HepG2 (cell line): Measurements from ENCODE around the gene SPATC1L. TPM values are rescaled to one million over a fixed set of nuclear protein-coding genes. Genes with fewer than 3 reads are reported as not detected.

Experiments used
- EEA1 ChIP-seq: sonication (generic); formaldehyde crosslinking; IDR thresholded peaks from 2 replicates; pipeline ENCODE4 v1.5.1; 2020; ENCODE audit warnings: mild to moderate bottlenecking, missing genetic modification reagents, borderline replicate concordance
- GATAD2A ChIP-seq: IDR thresholded peaks from 2 replicates; pipeline ENCODE4 v1.6.1; 2016
- HES4 ChIP-seq: sonication (generic); formaldehyde crosslinking; IDR thresholded peaks from 2 replicates; pipeline ENCODE4 v1.9.0; 2021; ENCODE audit warnings: mild to moderate bottlenecking, missing genetic modification reagents, borderline replicate concordance
- HNRNPL ChIP-seq: fragments of 200-400 bp; formaldehyde crosslinking; IDR thresholded peaks from 2 replicates; pipeline ENCODE4 v1.6.1; 2017; ENCODE audit warnings: mild to moderate bottlenecking, low read depth, low read length
- NFKB2 ChIP-seq: sonication (generic); formaldehyde crosslinking; IDR thresholded peaks from 2 replicates; pipeline ENCODE4 v1.4.0; 2020; ENCODE audit warnings: missing genetic modification reagents, borderline replicate concordance
- PCBP2 ChIP-seq: fragments of 200-400 bp; formaldehyde crosslinking; optimal IDR thresholded peaks from 2 replicates; pipeline ENCODE3; 2018; ENCODE audit warnings: low read length, low read depth; ENCODE audit not compliant: poor library complexity, severe bottlenecking
- RELA ChIP-seq: sonication (generic); formaldehyde crosslinking; IDR thresholded peaks from 2 replicates; pipeline ENCODE4 v1.4.0; 2020; ENCODE audit warnings: missing genetic modification reagents
- SP4 ChIP-seq: sonication (generic); formaldehyde crosslinking; IDR thresholded peaks from 2 replicates; pipeline ENCODE4 v1.8.1; 2023; ENCODE audit warnings: mild to moderate bottlenecking, missing genetic modification reagents
- ZFX ChIP-seq: sonication (generic); formaldehyde crosslinking; IDR thresholded peaks from 2 replicates; pipeline ENCODE4 v1.4.0; 2020; ENCODE audit warnings: mild to moderate bottlenecking, low read depth, missing genetic modification reagents, moderate library complexity
- ZNF343 ChIP-seq: sonication (generic); formaldehyde crosslinking; IDR thresholded peaks from 2 replicates; pipeline ENCODE4 v1.4.0; 2020; ENCODE audit warnings: mild to moderate bottlenecking, missing genetic modification reagents
- ZNF83 ChIP-seq: sonication (generic); formaldehyde crosslinking; IDR thresholded peaks from 2 replicates; pipeline ENCODE4 v1.4.0; 2020; ENCODE audit warnings: missing genetic modification reagents, mild to moderate bottlenecking, borderline replicate concordance
- polyA plus RNA-seq, 8 experiments: library from polyadenylated mRNA; depleted of rRNA in 3 of 8; stranded (reverse) in 7 of 8; unstranded in 1 of 8; fragments of >200 nt; fragmentation: Illumina TruSeq in 4 of 8; extraction: Trizol in 4 of 8; gene quantifications; 2 replicates each; pipeline versions ENCODE4 v1.2.1 to v1.2.3, GENCODE V29; 2011 to 2016; ENCODE audit warnings: low read depth in 4 of 8, missing spikeins in 1 of 8, mixed read lengths in 1 of 8; ENCODE audit not compliant: insufficient read depth in 1 of 8
- total RNA-seq, 5 experiments: library from RNA; depleted of rRNA; stranded (reverse); fragments of >200 nt; fragmentation: Illumina TruSeq; extraction: Trizol; gene quantifications; 2 replicates each; pipeline ENCODE4 v1.2.3, GENCODE V29; 2016; ENCODE audit warnings: low read depth in 1 of 5
- TF ChIP-seq, protein P1 (sequence below): sonication (generic); formaldehyde crosslinking; IDR thresholded peaks from 2 replicates; pipeline ENCODE4 v1.4.0; 2020; ENCODE audit warnings: mild to moderate bottlenecking, missing genetic modification reagents, borderline replicate concordance
- TF ChIP-seq, protein P2 (sequence below): IDR thresholded peaks from 2 replicates; pipeline ENCODE4 v1.6.1; 2016; ENCODE audit warnings: low read depth, borderline replicate concordance
- TF ChIP-seq, protein P3 (sequence below): sonication (generic); formaldehyde crosslinking; IDR thresholded peaks from 2 replicates; pipeline ENCODE4 v1.5.0; 2020; ENCODE audit warnings: missing genetic modification reagents, mild to moderate bottlenecking, borderline replicate concordance
- TF ChIP-seq, protein P4 (sequence below): sonication (generic); IDR thresholded peaks from 2 replicates; pipeline ENCODE4 v1.6.1; 2016; ENCODE audit warnings: low read depth, borderline replicate concordance
- TF ChIP-seq, protein P5 (sequence below): IDR thresholded peaks from 2 replicates; pipeline ENCODE4 v1.6.1; 2016; ENCODE audit warnings: mild to moderate bottlenecking
- TF ChIP-seq, protein P6 (sequence below): sonication (generic); formaldehyde crosslinking; IDR thresholded peaks from 2 replicates; pipeline ENCODE4 v1.8.0; 2023; ENCODE audit warnings: mild to moderate bottlenecking, missing genetic modification reagents

Gene SPATC1L
- total and polyA plus RNA-seq, 2 of the 13 experiments (the other 11 are each of a cell fraction or from before 2014, with no cell fraction given), result 1.4 to 3.3 TPM

DNA sequence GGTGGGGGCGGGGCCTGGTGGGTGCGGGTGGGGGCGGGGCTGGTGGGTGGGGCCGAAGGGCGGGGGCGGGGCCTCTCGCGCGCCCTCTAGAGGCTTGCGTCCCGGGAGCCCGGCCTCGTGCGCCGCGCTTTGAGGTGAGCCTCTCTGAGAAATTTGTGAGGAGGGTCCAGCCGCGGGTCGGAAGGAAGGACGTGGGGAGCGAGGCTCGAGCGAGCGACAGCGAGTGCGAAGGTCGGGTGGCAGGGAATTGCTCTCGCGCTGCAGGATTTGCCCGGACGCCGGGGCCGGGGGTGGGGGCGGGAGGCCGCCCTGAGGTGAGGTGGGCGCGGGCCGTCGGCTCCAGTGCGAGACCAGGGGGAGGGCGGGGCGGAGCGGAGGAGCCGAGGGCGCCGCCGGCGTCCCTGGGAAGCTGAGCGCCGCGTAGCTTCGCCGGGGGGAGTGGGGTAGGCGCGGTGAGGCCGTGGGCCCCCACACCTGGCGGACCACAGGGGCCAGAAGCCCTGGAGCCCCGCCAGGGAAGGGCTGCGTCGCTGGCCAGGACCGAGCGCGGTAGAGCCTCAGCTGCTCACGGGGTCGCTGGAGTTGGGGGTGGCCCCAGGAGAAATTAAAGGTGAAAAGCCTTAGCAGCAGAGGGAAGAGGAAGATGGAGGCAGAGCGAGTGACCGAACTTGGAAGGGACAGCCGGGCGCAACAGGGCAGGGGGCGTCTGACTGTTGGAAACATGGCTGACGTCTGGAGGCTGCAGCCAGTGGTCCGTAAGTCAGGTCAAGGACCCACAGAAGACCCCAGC, 45.1 kb upstream of the SPATC1L start (continued):
- TF ChIP-seq, protein P1, sequence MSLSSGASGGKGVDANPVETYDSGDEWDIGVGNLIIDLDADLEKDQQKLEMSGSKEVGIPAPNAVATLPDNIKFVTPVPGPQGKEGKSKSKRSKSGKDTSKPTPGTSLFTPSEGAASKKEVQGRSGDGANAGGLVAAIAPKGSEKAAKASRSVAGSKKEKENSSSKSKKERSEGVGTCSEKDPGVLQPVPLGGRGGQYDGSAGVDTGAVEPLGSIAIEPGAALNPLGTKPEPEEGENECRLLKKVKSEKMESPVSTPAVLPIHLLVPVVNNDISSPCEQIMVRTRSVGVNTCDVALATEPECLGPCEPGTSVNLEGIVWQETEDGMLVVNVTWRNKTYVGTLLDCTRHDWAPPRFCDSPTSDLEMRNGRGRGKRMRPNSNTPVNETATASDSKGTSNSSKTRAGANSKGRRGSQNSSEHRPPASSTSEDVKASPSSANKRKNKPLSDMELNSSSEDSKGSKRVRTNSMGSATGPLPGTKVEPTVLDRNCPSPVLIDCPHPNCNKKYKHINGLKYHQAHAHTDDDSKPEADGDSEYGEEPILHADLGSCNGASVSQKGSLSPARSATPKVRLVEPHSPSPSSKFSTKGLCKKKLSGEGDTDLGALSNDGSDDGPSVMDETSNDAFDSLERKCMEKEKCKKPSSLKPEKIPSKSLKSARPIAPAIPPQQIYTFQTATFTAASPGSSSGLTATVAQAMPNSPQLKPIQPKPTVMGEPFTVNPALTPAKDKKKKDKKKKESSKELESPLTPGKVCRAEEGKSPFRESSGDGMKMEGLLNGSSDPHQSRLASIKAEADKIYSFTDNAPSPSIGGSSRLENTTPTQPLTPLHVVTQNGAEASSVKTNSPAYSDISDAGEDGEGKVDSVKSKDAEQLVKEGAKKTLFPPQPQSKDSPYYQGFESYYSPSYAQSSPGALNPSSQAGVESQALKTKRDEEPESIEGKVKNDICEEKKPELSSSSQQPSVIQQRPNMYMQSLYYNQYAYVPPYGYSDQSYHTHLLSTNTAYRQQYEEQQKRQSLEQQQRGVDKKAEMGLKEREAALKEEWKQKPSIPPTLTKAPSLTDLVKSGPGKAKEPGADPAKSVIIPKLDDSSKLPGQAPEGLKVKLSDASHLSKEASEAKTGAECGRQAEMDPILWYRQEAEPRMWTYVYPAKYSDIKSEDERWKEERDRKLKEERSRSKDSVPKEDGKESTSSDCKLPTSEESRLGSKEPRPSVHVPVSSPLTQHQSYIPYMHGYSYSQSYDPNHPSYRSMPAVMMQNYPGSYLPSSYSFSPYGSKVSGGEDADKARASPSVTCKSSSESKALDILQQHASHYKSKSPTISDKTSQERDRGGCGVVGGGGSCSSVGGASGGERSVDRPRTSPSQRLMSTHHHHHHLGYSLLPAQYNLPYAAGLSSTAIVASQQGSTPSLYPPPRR, result 0 out of 2 replicates have a peak, but pooled peaks have one; percentile 57
- TF ChIP-seq SP4 (no peak), ZNF83 (CRISPR knock-in tag) (0 out of 2 replicates have a peak, but pooled peaks have one; percentile 29), GATAD2A (CRISPR knock-in tag) (0 out of 2 replicates have a peak, but pooled peaks have one; percentile 4), RELA (no peak), ZFX (peak; percentile 82), HNRNPL (no peak), EEA1 (CRISPR knock-in tag) (no peak), HES4 (CRISPR knock-in tag) (peak; percentile 47; the same call in 1 of the 2 replicates), NFKB2 (CRISPR knock-in tag) (peak; percentile 69; the same call in 1 of the 2 replicates), ZNF343 (0 out of 2 replicates have a peak, but pooled peaks have one; percentile 2), PCBP2 (no peak)
- TF ChIP-seq, protein P2, sequence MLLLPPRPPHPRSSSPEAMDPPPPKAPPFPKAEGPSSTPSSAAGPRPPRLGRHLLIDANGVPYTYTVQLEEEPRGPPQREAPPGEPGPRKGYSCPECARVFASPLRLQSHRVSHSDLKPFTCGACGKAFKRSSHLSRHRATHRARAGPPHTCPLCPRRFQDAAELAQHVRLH, result peak; percentile 34; the same call in 1 of the 2 replicates
- TF ChIP-seq, protein P3, sequence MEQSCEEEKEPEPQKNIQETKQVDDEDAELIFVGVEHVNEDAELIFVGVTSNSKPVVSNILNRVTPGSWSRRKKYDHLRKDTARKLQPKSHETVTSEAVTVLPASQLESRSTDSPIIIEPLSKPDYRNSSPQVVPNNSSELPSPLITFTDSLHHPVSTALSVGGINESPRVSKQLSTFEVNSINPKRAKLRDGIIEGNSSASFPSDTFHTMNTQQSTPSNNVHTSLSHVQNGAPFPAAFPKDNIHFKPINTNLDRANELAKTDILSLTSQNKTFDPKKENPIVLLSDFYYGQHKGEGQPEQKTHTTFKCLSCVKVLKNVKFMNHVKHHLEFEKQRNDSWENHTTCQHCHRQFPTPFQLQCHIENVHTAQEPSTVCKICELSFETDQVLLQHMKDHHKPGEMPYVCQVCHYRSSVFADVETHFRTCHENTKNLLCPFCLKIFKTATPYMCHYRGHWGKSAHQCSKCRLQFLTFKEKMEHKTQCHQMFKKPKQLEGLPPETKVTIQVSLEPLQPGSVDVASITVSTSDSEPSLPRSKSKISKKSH (CRISPR knock-in tag), result no peak
- TF ChIP-seq, protein P4, sequence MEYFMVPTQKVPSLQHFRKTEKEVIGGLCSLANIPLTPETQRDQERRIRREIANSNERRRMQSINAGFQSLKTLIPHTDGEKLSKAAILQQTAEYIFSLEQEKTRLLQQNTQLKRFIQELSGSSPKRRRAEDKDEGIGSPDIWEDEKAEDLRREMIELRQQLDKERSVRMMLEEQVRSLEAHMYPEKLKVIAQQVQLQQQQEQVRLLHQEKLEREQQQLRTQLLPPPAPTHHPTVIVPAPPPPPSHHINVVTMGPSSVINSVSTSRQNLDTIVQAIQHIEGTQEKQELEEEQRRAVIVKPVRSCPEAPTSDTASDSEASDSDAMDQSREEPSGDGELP, result no peak
- TF ChIP-seq, protein P5, sequence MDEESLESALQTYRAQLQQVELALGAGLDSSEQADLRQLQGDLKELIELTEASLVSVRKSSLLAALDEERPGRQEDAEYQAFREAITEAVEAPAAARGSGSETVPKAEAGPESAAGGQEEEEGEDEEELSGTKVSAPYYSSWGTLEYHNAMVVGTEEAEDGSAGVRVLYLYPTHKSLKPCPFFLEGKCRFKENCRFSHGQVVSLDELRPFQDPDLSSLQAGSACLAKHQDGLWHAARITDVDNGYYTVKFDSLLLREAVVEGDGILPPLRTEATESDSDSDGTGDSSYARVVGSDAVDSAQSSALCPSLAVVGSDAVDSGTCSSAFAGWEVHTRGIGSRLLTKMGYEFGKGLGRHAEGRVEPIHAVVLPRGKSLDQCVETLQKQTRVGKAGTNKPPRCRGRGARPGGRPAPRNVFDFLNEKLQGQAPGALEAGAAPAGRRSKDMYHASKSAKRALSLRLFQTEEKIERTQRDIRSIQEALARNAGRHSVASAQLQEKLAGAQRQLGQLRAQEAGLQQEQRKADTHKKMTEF (CRISPR knock-in tag), result peak; percentile 18; the same call in 1 of the 2 replicates
- TF ChIP-seq, protein P6, sequence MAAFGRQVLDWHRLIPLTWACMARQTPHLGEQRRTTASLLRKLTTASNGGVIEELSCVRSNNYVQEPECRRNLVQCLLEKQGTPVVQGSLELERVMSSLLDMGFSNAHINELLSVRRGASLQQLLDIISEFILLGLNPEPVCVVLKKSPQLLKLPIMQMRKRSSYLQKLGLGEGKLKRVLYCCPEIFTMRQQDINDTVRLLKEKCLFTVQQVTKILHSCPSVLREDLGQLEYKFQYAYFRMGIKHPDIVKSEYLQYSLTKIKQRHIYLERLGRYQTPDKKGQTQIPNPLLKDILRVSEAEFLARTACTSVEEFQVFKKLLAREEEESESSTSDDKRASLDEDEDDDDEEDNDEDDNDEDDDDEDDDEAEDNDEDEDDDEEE, result peak; percentile 63; the same call in 1 of the 2 replicates
